K562 (cell line): ENCODE data around the gene ZNF74.

Experiments
- CEBPG ChIP-seq, 3 experiments: fragments of 200-800 bp in 1 of 3; sonication (Bioruptor generic) in 1 of 3; sonication (generic) in 1 of 3; formaldehyde crosslinking in 1 of 3; IDR thresholded peaks in 2 of 3; conservative IDR thresholded peaks in 1 of 3; 2 replicates each; pipeline versions ENCODE4 v1.6.1 to v1.8.0; 2016 to 2022; ENCODE audit warnings: missing compliant biosample characterization in 2 of 3, missing genetic modification characterization in 2 of 3, mild to moderate bottlenecking in 1 of 3, missing genetic modification reagents in 1 of 3
- CHD2 ChIP-seq: IDR thresholded peaks from 2 replicates; pipeline ENCODE4 v1.6.1; 2011; ENCODE audit warnings: low read depth, low read length
- FOXM1 ChIP-seq, 2 experiments: fragments of 450-650 bp in 1 of 2; sonication (generic) in 1 of 2; formaldehyde crosslinking in 1 of 2; IDR thresholded peaks; 2 replicates each; pipeline versions ENCODE4 v1.6.1 to v1.9.0; 2017 to 2022; ENCODE audit warnings: low read depth in 2 of 2, mild to moderate bottlenecking in 2 of 2, missing genetic modification reagents in 1 of 2, moderate library complexity in 1 of 2
- HNRNPH1 ChIP-seq: fragments of 200-400 bp; formaldehyde crosslinking; optimal IDR thresholded peaks from 2 replicates; pipeline ENCODE3; 2017; ENCODE audit warnings: low read depth, mild to moderate bottlenecking, low read length, moderate library complexity
- KLF16 ChIP-seq: IDR thresholded peaks from 2 replicates; pipeline ENCODE4 v1.6.1; 2016; ENCODE audit warnings: antibody characterized with exemption
- REST ChIP-seq, 2 experiments: fragments of 450-650 bp; formaldehyde crosslinking in 1 of 2; IDR thresholded peaks; 2 replicates each; pipeline versions ENCODE4 v1.4.0 to v1.6.1; 2014 to 2020; ENCODE audit warnings: mild to moderate bottlenecking in 2 of 2, borderline replicate concordance in 1 of 2, low read depth in 1 of 2
- TRIM25 ChIP-seq: fragments of 450-650 bp; IDR thresholded peaks from 2 replicates; pipeline ENCODE4 v1.7.0; 2016; ENCODE audit warnings: borderline replicate concordance
- TF ChIP-seq, protein P1 (sequence below), 3 experiments: IDR thresholded peaks in 2 of 3; conservative IDR thresholded peaks in 1 of 3; 2 replicates each; pipeline ENCODE4 v1.5.1; 2011 to 2012; ENCODE audit warnings: low read length in 3 of 3, mild to moderate bottlenecking in 3 of 3, control low read depth in 2 of 3, improper control_type of control experiment in 1 of 3, inconsistent platforms in 1 of 3, low read depth in 1 of 3, mixed read lengths in 1 of 3, moderate library complexity in 1 of 3; ENCODE audit not compliant: insufficient read depth in 2 of 3
- TF ChIP-seq, protein P2 (sequence below): fragments of 450-650 bp; formaldehyde crosslinking; IDR thresholded peaks from 2 replicates; pipeline ENCODE4 v1.4.0; 2020; ENCODE audit warnings: mild to moderate bottlenecking, moderate library complexity

DNA sequence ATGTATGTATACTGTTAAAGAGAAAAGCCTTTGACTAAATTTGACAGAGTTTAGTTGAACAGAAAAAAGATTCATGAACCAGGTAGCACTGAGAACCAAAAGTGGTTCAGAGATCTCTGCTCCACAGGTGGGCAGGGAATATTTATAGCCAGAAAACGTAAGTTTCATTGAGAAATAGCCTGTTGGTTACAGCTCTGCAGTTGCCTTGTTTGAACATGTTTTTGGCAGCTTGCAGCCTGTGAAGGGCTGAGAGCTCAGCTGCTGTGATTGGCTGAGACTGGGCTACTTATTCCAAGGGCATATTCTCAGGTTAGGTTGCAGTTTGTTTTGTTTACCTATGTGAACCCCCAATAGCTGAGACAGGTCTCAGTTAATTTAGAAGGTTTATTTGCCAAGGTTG lies 13.5 kb upstream of the ZNF74 start:
- TF ChIP-seq TRIM25 (no peak), CHD2 (no peak), FOXM1 (IDR thresholded peaks at IDR 0.05; ENCODE audit: low read depth) (no peak), FOXM1 (CRISPR knock-in tag; IDR thresholded peaks at IDR 0.05; ENCODE audit: low read depth) (no peak), HNRNPH1 (no peak), KLF16 (no peak), REST (IDR thresholded peaks at IDR 0.05; ENCODE audit: borderline replicate concordance) (no peak), REST (CRISPR knock-in tag; IDR thresholded peaks at IDR 0.05; ENCODE audit: low read depth) (no peak), CEBPG (CRISPR knock-in tag; IDR thresholded peaks at IDR 0.05) (no peak), CEBPG (tag; conservative IDR thresholded peaks at IDR 0.05 in 1 of 2, IDR thresholded peaks at IDR 0.05 in 1 of 2) (no peak)
- TF ChIP-seq, protein P1, sequence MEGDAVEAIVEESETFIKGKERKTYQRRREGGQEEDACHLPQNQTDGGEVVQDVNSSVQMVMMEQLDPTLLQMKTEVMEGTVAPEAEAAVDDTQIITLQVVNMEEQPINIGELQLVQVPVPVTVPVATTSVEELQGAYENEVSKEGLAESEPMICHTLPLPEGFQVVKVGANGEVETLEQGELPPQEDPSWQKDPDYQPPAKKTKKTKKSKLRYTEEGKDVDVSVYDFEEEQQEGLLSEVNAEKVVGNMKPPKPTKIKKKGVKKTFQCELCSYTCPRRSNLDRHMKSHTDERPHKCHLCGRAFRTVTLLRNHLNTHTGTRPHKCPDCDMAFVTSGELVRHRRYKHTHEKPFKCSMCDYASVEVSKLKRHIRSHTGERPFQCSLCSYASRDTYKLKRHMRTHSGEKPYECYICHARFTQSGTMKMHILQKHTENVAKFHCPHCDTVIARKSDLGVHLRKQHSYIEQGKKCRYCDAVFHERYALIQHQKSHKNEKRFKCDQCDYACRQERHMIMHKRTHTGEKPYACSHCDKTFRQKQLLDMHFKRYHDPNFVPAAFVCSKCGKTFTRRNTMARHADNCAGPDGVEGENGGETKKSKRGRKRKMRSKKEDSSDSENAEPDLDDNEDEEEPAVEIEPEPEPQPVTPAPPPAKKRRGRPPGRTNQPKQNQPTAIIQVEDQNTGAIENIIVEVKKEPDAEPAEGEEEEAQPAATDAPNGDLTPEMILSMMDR (IDR thresholded peaks at IDR 0.05 in 2 of 3, conservative IDR thresholded peaks at IDR 0.05 in 1 of 3; ENCODE audit: insufficient read depth in 2 of 3, low read depth in 1 of 3, low read length in 3 of 3): no peak
- TF ChIP-seq, protein P2, sequence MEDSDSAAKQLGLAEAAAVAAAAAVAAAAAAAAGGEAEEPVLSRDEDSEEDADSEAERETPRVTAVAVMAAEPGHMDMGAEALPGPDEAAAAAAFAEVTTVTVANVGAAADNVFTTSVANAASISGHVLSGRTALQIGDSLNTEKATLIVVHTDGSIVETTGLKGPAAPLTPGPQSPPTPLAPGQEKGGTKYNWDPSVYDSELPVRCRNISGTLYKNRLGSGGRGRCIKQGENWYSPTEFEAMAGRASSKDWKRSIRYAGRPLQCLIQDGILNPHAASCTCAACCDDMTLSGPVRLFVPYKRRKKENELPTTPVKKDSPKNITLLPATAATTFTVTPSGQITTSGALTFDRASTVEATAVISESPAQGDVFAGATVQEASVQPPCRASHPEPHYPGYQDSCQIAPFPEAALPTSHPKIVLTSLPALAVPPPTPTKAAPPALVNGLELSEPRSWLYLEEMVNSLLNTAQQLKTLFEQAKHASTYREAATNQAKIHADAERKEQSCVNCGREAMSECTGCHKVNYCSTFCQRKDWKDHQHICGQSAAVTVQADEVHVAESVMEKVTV: no peak
